CD14-positive monocyte (primary cell): ENCODE results near the gene APCDD1. TPM values are rescaled to one million over a fixed set of nuclear protein-coding genes. Genes with fewer than 3 reads are reported as not detected.

Source experiments
- DNase-seq, 3 donors: peaks; one replicate each; pipeline ENCODE4 v3.0.0-alpha.2; 2011 to 2022
- H2AFZ ChIP-seq: 2 replicates; pipeline ENCODE4 v1.6.0; 2012; ENCODE audit warnings: mild to moderate bottlenecking, low read depth, low read length, inconsistent platforms; ENCODE audit not compliant: insufficient read depth, poor library complexity, severe bottlenecking
- H3K27ac ChIP-seq, 2 donors: 1 replicate in 1 of 2; 2 replicates in 1 of 2; pipeline ENCODE4 v1.5.1; 2012 to 2013; ENCODE audit warnings: low read length in 2 of 2, control low read depth in 1 of 2, inconsistent platforms in 1 of 2, low read depth in 1 of 2, mild to moderate bottlenecking in 1 of 2
- H3K27me3 ChIP-seq, 2 donors: one replicate each; pipeline versions ENCODE4 v1.6.0 to v1.6.1; 2011 to 2013; ENCODE audit warnings: low read length in 2 of 2; ENCODE audit not compliant: control insufficient read depth in 2 of 2, insufficient read depth in 2 of 2
- H3K36me3 ChIP-seq, 2 donors: replicated peaks in 1 of 2; 1 replicate in 1 of 2; 2 replicates in 1 of 2; pipeline versions ENCODE4 v1.5.1 to v1.6.1; 2012 to 2013; ENCODE audit warnings: low read length in 2 of 2, control low read depth in 1 of 2, inconsistent platforms in 1 of 2, mild to moderate bottlenecking in 1 of 2; ENCODE audit not compliant: insufficient read depth in 2 of 2, control insufficient read depth in 1 of 2
- H3K4me1 ChIP-seq, 2 donors: 1 replicate in 1 of 2; 2 replicates in 1 of 2; pipeline versions ENCODE4 v1.5.1 to v1.6.1; 2012 to 2013; ENCODE audit warnings: low read length in 2 of 2, control low read depth in 1 of 2, inconsistent platforms in 1 of 2, mild to moderate bottlenecking in 1 of 2, moderate library complexity in 1 of 2; ENCODE audit not compliant: insufficient read depth in 2 of 2, control insufficient read depth in 1 of 2
- H3K4me2 ChIP-seq: replicated peaks from 2 replicates; pipeline ENCODE3; 2012; ENCODE audit warnings: low read length, moderate library complexity, mild to moderate bottlenecking; ENCODE audit not compliant: poor library complexity, severe bottlenecking; ENCODE audit errors: extremely low read depth
- H3K4me3 ChIP-seq, 3 experiments: fragments of 200-600 bp in 1 of 3; sonication (generic) in 1 of 3; replicated peaks in 1 of 3; 1 replicate in 2 of 3; 2 replicates in 1 of 3; pipeline ENCODE4 v1.5.1; 2011 to 2013; ENCODE audit warnings: low read length in 3 of 3, mild to moderate bottlenecking in 3 of 3, control low read depth in 2 of 3, low read depth in 2 of 3, inconsistent platforms in 1 of 3, moderate library complexity in 1 of 3
- H3K79me2 ChIP-seq: 2 replicates; pipeline ENCODE4 v1.6.0; 2012; ENCODE audit warnings: mild to moderate bottlenecking, control low read depth, inconsistent platforms, low read length, moderate library complexity; ENCODE audit not compliant: insufficient read depth
- H3K9ac ChIP-seq: 2 replicates; pipeline ENCODE4 v1.6.0; 2017; ENCODE audit warnings: low read length, mild to moderate bottlenecking; ENCODE audit not compliant: insufficient read depth, poor library complexity, severe bottlenecking
- H3K9me3 ChIP-seq, 2 donors: replicated peaks in 1 of 2; 1 replicate in 1 of 2; 2 replicates in 1 of 2; pipeline versions ENCODE4 v1.5.1 to v1.6.1; 2012 to 2013; ENCODE audit warnings: low read length in 2 of 2, control low read depth in 1 of 2; ENCODE audit not compliant: control insufficient read depth in 1 of 2, insufficient read depth in 1 of 2
- H4K20me1 ChIP-seq: 2 replicates; pipeline ENCODE4 v1.6.0; 2012; ENCODE audit warnings: mild to moderate bottlenecking, low read length, control low read depth, moderate library complexity; ENCODE audit not compliant: insufficient read depth
- H3K27ac Mint-ChIP-seq, 7 donors: one replicate each; pipeline ENCODE4 v1.8.0; 2020; ENCODE audit warnings: mild to moderate bottlenecking in 7 of 7, mixed read lengths in 7 of 7, moderate library complexity in 6 of 7, inconsistent platforms in 2 of 7
- H3K27me3 Mint-ChIP-seq, 3 donors: one replicate each; pipeline ENCODE4 v1.8.0; 2021 to 2022; ENCODE audit warnings: low read depth in 3 of 3, mild to moderate bottlenecking in 3 of 3, mixed read lengths in 3 of 3, moderate library complexity in 3 of 3, inconsistent platforms in 1 of 3
- H3K36me3 Mint-ChIP-seq, 2 donors: one replicate each; pipeline ENCODE4 v1.8.0; 2020; ENCODE audit warnings: mixed read lengths in 2 of 2, inconsistent platforms in 1 of 2, mild to moderate bottlenecking in 1 of 2
- H3K4me1 Mint-ChIP-seq: one replicate; pipeline ENCODE4 v1.8.0; 2020; ENCODE audit warnings: mild to moderate bottlenecking, mixed read lengths
- H3K4me3 Mint-ChIP-seq, 2 donors: one replicate each; pipeline ENCODE4 v1.8.0; 2020; ENCODE audit warnings: mild to moderate bottlenecking in 2 of 2, mixed read lengths in 2 of 2, moderate library complexity in 1 of 2
- H3K9me3 Mint-ChIP-seq, 7 donors: one replicate each; pipeline ENCODE4 v1.8.0; 2020 to 2022; ENCODE audit warnings: mixed read lengths in 7 of 7, mild to moderate bottlenecking in 6 of 7, moderate library complexity in 6 of 7, inconsistent platforms in 2 of 7
- CTCF ChIP-seq: fragments of 200-600 bp; IDR thresholded peaks from one replicate; pipeline ENCODE4 v1.8.0; 2022; ENCODE audit warnings: antibody characterized with exemption, mild to moderate bottlenecking
- WGBS: methylation state at CpG from one replicate; pipeline ENCODE4 v1.1.5; 2013; ENCODE audit warnings: missing lambda C conversion rate; ENCODE audit not compliant: insufficient coverage; 5-methylcytosine and 5-hydroxymethylcytosine counted together
- intact Hi-C, 2 donors: fragments of 100-400 bp; cut with micrococcal nuclease; formaldehyde crosslinking; loops; one replicate each; pipeline versions ENCODE4 v1.15.0 to v1.15.1; 2023
- polyA plus RNA-seq, 3 donors: library from polyadenylated mRNA; depleted of rRNA in 1 of 3; unstranded in 2 of 3; stranded (reverse) in 1 of 3; fragments of 300-500 nt in 2 of 3; fragments of >200 nt in 1 of 3; fragmentation: Illumina TruSeq in 2 of 3; gene quantifications; 1 replicate in 2 of 3; 2 replicates in 1 of 3; pipeline ENCODE4 v1.2.3, GENCODE V29; 2012 to 2021

The APCDD1 gene
- polyA plus RNA-seq, 3 donors = 1.2 to 4.8 (median 1.6) TPM

GRCh38 chr18:10495936-10496335 is 41.5 kb downstream of the APCDD1 start:
- no peak for TF ChIP-seq CTCF
- Histone ChIP-seq H2AFZ (no peak overlapping the region), H3K79me2 (no peaks in the 10 kb centered on the region), H3K9me3 (no peaks in the 10 kb centered on the region), H3K9ac (no peak overlapping the region), H3K27me3 (no peaks in the 10 kb centered on the region), H4K20me1 (no peaks in the 10 kb centered on the region), H3K4me2 (no peak overlapping the region), H3K4me1 (peaks cover 22 to 23% of the 10 kb centered on the region in 2 donors), H3K36me3 (no peaks in the 10 kb centered on the region), H3K4me3 (no peak overlapping the region), H3K27ac (no peak overlapping the region)
- Mint-ChIP-seq H3K27me3 (peaks cover 0 to 3% (median 0%) of the 10 kb centered on the region in 3 donors), H3K9me3 (peaks cover 0 to 4% (median 1%) of the 10 kb centered on the region in 7 donors), H3K4me3 (no peak overlapping the region), H3K36me3 (peaks cover 0 to 2% of the 10 kb centered on the region in 2 donors), H3K27ac (no peak overlapping the region), H3K4me1 (peaks cover 28% of the 10 kb centered on the region)
- intact Hi-C loops = no loop called here
- no peak for DNase-seq
- WGBS = no CpG with 5 or more reads among the region's 2 CpGs

GRCh38 chr18:10497206-10497749 is 42.8 kb downstream of the APCDD1 start:
- H3K27me3 ChIP-seq = no peaks in the 10 kb centered on the region
- TF ChIP-seq CTCF = no peak
- H2AFZ ChIP-seq = no peak overlapping the region
- peaks cover 0 to 3% (median 0%) of the 10 kb centered on the region in 3 donors for H3K27me3 Mint-ChIP-seq
- no peaks in the 10 kb centered on the region for H4K20me1 ChIP-seq
- no peak overlapping the region for H3K4me3 Mint-ChIP-seq
- peaks cover 22 to 23% of the 10 kb centered on the region in 2 donors for H3K4me1 ChIP-seq
- no peaks in the 10 kb centered on the region for H3K36me3 ChIP-seq
- no peak overlapping the region for H3K9ac ChIP-seq
- H3K27ac ChIP-seq = no peak overlapping the region
- H3K9me3 ChIP-seq = no peaks in the 10 kb centered on the region
- no peaks in the 10 kb centered on the region for H3K79me2 ChIP-seq
- no peak overlapping the region for H3K4me2 ChIP-seq
- DNase-seq = peak in 1 of 3 donors; percentile 32
- H3K27ac Mint-ChIP-seq = no peak overlapping the region
- peaks cover 0 to 2% of the 10 kb centered on the region in 2 donors for H3K36me3 Mint-ChIP-seq
- no peak overlapping the region for H3K4me3 ChIP-seq
- peaks cover 0 to 4% (median 1%) of the 10 kb centered on the region in 7 donors for H3K9me3 Mint-ChIP-seq
- peaks cover 28% of the 10 kb centered on the region for H3K4me1 Mint-ChIP-seq
- intact Hi-C loops = no loop called here
